Loucy (cell line): ENCODE results near the gene SIPA1L3.

Source experiments
- H2AFZ ChIP-seq: fragments of 200-600 bp; sonication (generic); 2 replicates; pipeline ENCODE4 v1.6.0; 2016; ENCODE audit warnings: antibody characterized with exemption, mild to moderate bottlenecking, low read length, moderate library complexity
- H3F3A ChIP-seq: fragments of 200-600 bp; 2 replicates; pipeline ENCODE4 v1.6.0; 2016; ENCODE audit warnings: antibody characterized with exemption, low read depth, mild to moderate bottlenecking
- H3K27me3 ChIP-seq: fragments of 200-600 bp; sonication (generic); 2 replicates; pipeline ENCODE4 v1.6.1; 2014; ENCODE audit warnings: low read length, mild to moderate bottlenecking; ENCODE audit not compliant: insufficient read depth, poor library complexity, severe bottlenecking
- H3K36me3 ChIP-seq: fragments of 200-600 bp; sonication (generic); 2 replicates; pipeline ENCODE4 v1.6.1; 2016; ENCODE audit warnings: low read length; ENCODE audit not compliant: insufficient read depth
- H3K4me1 ChIP-seq: fragments of 200-600 bp; sonication (generic); 2 replicates; pipeline ENCODE4 v1.5.1; 2014; ENCODE audit warnings: low read length, mild to moderate bottlenecking; ENCODE audit not compliant: insufficient read depth, poor library complexity, severe bottlenecking
- H3K4me2 ChIP-seq: fragments of 200-600 bp; sonication (generic); 2 replicates; pipeline ENCODE4 v1.6.0; 2014; ENCODE audit warnings: antibody characterized with exemption, low read length, low read depth, mild to moderate bottlenecking; ENCODE audit not compliant: poor library complexity, severe bottlenecking
- H3K4me3 ChIP-seq: fragments of 200-600 bp; sonication (generic); 2 replicates; pipeline ENCODE4 v1.5.1; 2014; ENCODE audit warnings: low read length, mild to moderate bottlenecking, mixed read lengths; ENCODE audit not compliant: poor library complexity, severe bottlenecking
- H3K79me2 ChIP-seq: fragments of 200-600 bp; sonication (generic); 2 replicates; pipeline ENCODE4 v1.6.1; 2014; ENCODE audit warnings: low read length; ENCODE audit not compliant: insufficient read depth
- H3K9ac ChIP-seq: fragments of 200-600 bp; sonication (generic); 2 replicates; pipeline ENCODE4 v1.6.0; 2014; ENCODE audit warnings: mild to moderate bottlenecking, low read depth, low read length, moderate library complexity; ENCODE audit not compliant: poor library complexity, severe bottlenecking
- H3K9me2 ChIP-seq: fragments of 200-600 bp; sonication (generic); replicated peaks from 2 replicates; pipeline ENCODE4 v1.6.1; 2016; ENCODE audit warnings: low read depth, low read length, mixed read lengths
- H3K9me3 ChIP-seq: fragments of 200-600 bp; sonication (generic); 2 replicates; pipeline ENCODE4 v1.6.1; 2014; ENCODE audit warnings: mild to moderate bottlenecking, antibody characterized with exemption, low read length, low read depth; ENCODE audit not compliant: insufficient read depth
- H4K20me1 ChIP-seq: fragments of 200-600 bp; sonication (generic); 2 replicates; pipeline ENCODE4 v1.6.0; 2014; ENCODE audit warnings: antibody characterized with exemption, low read length, mild to moderate bottlenecking; ENCODE audit not compliant: insufficient read depth, poor library complexity, severe bottlenecking
- EZH2phosphoT487 ChIP-seq: fragments of 200-600 bp; IDR thresholded peaks from 2 replicates; pipeline ENCODE4 v1.6.1; 2018; ENCODE audit warnings: antibody characterized with exemption, mild to moderate bottlenecking, moderate library complexity, borderline replicate concordance
- TF ChIP-seq, protein P1 (sequence below): fragments of 200-600 bp; sonication (generic); conservative IDR thresholded peaks from 2 replicates; pipeline ENCODE4 v1.5.1; 2014; ENCODE audit warnings: mild to moderate bottlenecking, antibody characterized with exemption, low read length

SIPA1L3 gene

GRCh38 chr19:38165335-38165734, 258.3 kb downstream of the SIPA1L3 start:
- no peaks in the 10 kb centered on the region for H3K9me2 ChIP-seq
- peaks cover 25% of the 10 kb centered on the region; the same call in 1 of the 2 replicates for H3K36me3 ChIP-seq
- H3K9me3 ChIP-seq, result no peaks in the 10 kb centered on the region; the same call in 1 of the 2 replicates
- no peaks in the 10 kb centered on the region for H3K79me2 ChIP-seq
- no peak overlapping the region for H3K4me3 ChIP-seq
- no peak overlapping the region for H3K9ac ChIP-seq
- H3F3A ChIP-seq, result no peaks in the 10 kb centered on the region
- TF ChIP-seq, protein P1, sequence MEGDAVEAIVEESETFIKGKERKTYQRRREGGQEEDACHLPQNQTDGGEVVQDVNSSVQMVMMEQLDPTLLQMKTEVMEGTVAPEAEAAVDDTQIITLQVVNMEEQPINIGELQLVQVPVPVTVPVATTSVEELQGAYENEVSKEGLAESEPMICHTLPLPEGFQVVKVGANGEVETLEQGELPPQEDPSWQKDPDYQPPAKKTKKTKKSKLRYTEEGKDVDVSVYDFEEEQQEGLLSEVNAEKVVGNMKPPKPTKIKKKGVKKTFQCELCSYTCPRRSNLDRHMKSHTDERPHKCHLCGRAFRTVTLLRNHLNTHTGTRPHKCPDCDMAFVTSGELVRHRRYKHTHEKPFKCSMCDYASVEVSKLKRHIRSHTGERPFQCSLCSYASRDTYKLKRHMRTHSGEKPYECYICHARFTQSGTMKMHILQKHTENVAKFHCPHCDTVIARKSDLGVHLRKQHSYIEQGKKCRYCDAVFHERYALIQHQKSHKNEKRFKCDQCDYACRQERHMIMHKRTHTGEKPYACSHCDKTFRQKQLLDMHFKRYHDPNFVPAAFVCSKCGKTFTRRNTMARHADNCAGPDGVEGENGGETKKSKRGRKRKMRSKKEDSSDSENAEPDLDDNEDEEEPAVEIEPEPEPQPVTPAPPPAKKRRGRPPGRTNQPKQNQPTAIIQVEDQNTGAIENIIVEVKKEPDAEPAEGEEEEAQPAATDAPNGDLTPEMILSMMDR, result no peak
- TF ChIP-seq EZH2phosphoT487, result no peak
- no peak overlapping the region for H3K4me2 ChIP-seq
- H4K20me1 ChIP-seq, result no peaks in the 10 kb centered on the region
- no peaks in the 10 kb centered on the region for H3K27me3 ChIP-seq
- no peak overlapping the region for H2AFZ ChIP-seq
- H3K4me1 ChIP-seq, result no peaks in the 10 kb centered on the region

DNA sequence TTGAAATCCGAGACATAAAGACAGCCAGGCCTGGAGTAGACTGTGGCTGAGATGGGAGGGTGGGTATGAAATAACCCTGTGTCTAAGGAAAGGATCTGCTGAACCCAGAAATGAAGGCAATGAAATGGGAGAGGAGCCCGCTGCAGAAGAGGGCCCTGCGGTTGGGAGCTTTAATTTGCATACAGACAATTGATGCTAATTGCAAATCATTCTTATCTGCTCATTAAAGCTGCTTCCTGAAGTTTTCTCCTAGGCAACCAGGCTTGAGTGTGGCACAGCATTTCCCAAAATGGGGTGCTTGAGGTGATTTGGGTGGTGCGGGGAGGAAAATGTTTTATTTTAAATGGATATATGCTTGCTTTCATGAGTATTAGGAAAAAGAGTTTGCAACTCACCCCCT, 261.6 kb downstream of the SIPA1L3 start:
- Histone ChIP-seq H4K20me1 (no peaks in the 10 kb centered on the region), H3K9me2 (no peaks in the 10 kb centered on the region), H3K9me3 (no peaks in the 10 kb centered on the region), H3K9ac (no peak overlapping the region), H3K4me2 (no peak overlapping the region), H3K36me3 (peaks cover 10% of the 10 kb centered on the region; the same call in 1 of the 2 replicates), H3K27me3 (no peaks in the 10 kb centered on the region), H3F3A (no peaks in the 10 kb centered on the region), H3K4me3 (no peak overlapping the region), H2AFZ (no peak overlapping the region), H3K79me2 (no peaks in the 10 kb centered on the region), H3K4me1 (no peaks in the 10 kb centered on the region)
- TF ChIP-seq, protein P1, result no peak
- TF ChIP-seq EZH2phosphoT487, result no peak

GRCh38 chr19:38170334-38170733, 263.3 kb downstream of the SIPA1L3 start:
- no peak overlapping the region for H3K4me3 ChIP-seq
- H4K20me1 ChIP-seq, result no peaks in the 10 kb centered on the region
- peaks cover 4% of the 10 kb centered on the region; the same call in 1 of the 2 replicates for H3K36me3 ChIP-seq
- no peaks in the 10 kb centered on the region for H3K79me2 ChIP-seq
- H3K9ac ChIP-seq, result no peak overlapping the region
- H3F3A ChIP-seq, result no peaks in the 10 kb centered on the region
- H3K9me3 ChIP-seq, result no peaks in the 10 kb centered on the region
- H3K9me2 ChIP-seq, result no peaks in the 10 kb centered on the region
- TF ChIP-seq, protein P1, result no peak
- TF ChIP-seq EZH2phosphoT487, result no peak
- no peaks in the 10 kb centered on the region for H3K27me3 ChIP-seq
- no peak overlapping the region for H3K4me2 ChIP-seq
- no peak overlapping the region for H2AFZ ChIP-seq
- no peaks in the 10 kb centered on the region for H3K4me1 ChIP-seq
